Adipocyte (in vitro differentiated cells): ENCODE measurements around the gene CCDC88C.
A peak's percentile ranks its signal among the peaks of the same experiment; 100 is the strongest.

Experiments
- DNase-seq: peaks from one replicate; pipeline ENCODE4 v3.0.0-alpha.2; 2015; ENCODE audit warnings: low read depth
- H3K27me3 ChIP-seq: replicated peaks from 2 replicates; pipeline ENCODE4 v1.7.0; 2013; ENCODE audit warnings: mild to moderate bottlenecking, low read length, moderate library complexity; ENCODE audit not compliant: control insufficient read depth, insufficient read depth
- H3K36me3 ChIP-seq: 2 replicates; pipeline ENCODE4 v1.7.0; 2013; ENCODE audit warnings: low read length, mild to moderate bottlenecking, moderate library complexity; ENCODE audit not compliant: control insufficient read depth, insufficient read depth, severe bottlenecking
- H3K4me1 ChIP-seq: 2 replicates; pipeline ENCODE4 v1.7.0; 2013; ENCODE audit warnings: mild to moderate bottlenecking, low read length, moderate library complexity; ENCODE audit not compliant: control insufficient read depth, insufficient read depth
- H3K4me3 ChIP-seq: 2 replicates; pipeline ENCODE4 v1.7.0; 2013; ENCODE audit warnings: mild to moderate bottlenecking, low read length, moderate library complexity
- H3K9ac ChIP-seq: 2 replicates; pipeline ENCODE4 v1.7.0; 2013; ENCODE audit warnings: mild to moderate bottlenecking, low read length, moderate library complexity
- H3K9me3 ChIP-seq: 2 replicates; pipeline ENCODE4 v1.7.0; 2013; ENCODE audit warnings: mild to moderate bottlenecking, low read length, moderate library complexity; ENCODE audit not compliant: control insufficient read depth

Gene CCDC88C

DNA sequence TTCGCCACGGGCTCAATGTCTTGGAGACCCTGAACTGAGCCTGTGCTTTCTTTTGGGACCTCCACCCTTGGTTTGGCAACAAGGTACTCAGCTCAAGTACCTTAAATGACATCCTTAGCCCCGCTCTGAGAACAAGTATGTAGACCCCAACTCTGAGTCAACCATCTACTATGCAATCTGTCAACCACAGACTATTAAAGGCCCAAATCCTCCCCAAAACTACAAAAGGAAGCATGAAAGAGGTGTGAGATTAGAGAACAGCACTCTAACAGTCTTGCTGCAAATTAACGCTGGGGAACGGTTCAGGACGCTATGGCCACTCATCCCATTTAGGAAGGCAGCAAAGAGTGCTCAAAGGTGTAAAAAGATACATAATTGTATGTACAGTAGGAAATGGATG lies 52.1 kb downstream of the CCDC88C start:
- no peaks in the 10 kb centered on the region for H3K9me3 ChIP-seq
- peaks cover 48% of the 10 kb centered on the region for H3K27me3 ChIP-seq
- no peaks in the 10 kb centered on the region for H3K36me3 ChIP-seq
- no peak overlapping the region for H3K4me3 ChIP-seq
- H3K4me1 ChIP-seq, result peaks cover 8% of the 10 kb centered on the region
- H3K9ac ChIP-seq, result no peak overlapping the region
- DNase-seq, result no peak

DNA sequence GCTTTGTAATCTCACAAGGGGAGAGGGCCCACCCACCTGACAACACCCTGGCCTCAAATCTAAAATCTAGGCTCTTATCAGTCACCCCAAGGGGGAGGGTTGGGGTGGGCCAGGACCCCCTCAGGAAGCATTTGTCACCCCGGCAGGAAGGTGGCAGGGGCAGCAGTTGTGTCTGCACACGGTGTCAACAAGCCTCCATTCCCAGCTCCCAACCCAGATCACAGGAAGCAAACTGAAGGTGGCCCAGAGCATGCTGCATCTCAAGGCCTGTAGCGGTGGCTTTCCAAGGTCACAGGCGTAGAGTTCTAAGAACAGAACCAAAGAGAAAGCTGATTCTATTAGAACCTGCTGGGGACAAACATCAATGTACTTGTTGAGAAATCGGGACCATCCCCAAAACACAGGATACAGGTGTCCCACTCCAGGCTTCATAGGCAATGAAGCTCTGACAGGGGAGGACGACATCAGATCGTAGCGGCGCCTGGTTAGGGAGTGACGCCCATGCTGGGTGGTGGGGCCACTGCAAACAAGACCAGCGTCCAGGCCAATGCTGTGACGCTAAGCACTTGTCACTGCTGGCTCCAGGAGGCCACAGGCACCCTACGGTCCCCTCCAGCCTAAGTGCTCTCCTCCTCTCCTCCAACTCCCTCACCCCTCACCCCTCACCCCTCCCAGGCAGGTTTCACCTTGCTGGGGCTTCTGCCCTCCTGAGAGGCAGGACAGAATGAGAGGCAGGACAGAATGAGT lies 52.9 kb downstream of the CCDC88C start:
- Histone ChIP-seq H3K4me1 (peaks cover 9% of the 10 kb centered on the region), H3K4me3 (no peak overlapping the region), H3K9ac (no peak overlapping the region), H3K27me3 (peaks cover 44% of the 10 kb centered on the region), H3K9me3 (no peaks in the 10 kb centered on the region), H3K36me3 (no peaks in the 10 kb centered on the region)
- DNase-seq, result no peak

DNA sequence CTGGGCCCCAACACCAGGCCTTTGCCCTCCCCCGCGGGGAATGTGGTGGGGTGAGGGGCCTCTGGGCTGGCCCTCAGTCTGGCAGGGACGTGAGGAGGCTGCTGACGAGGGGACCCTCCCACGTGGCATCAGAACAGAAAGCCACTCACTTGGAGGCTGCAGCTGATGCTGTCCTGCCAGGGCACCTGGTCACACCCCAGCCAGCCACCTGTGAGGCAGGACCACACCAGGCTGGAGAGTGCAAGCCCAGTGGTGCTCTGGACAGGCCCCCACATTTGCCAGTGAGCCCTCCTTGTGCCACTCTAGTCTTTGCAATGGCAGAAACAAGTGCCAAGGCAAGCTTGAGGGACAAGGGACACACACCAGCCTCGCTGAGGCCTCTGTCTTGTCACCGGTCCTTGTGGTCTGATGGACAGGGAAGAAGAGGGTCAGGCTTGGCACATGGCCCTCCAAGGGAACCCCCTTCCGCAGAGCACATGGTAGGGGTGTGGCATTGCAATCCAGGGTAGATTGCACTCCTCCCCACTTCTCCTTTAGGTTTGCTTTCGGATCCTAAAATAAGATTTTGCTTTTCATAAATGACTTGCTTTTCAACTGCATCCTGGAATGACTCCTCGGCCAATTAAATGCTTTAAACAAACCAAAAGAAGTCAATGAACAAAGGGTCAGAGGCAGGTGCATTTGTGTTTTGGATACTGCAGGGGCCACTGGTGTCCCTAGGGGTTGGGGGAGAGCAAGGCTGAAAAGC lies 53.7 kb downstream of the CCDC88C start:
- DNase-seq, result no peak
- Histone ChIP-seq H3K36me3 (no peaks in the 10 kb centered on the region), H3K4me1 (peaks cover 9% of the 10 kb centered on the region), H3K27me3 (peaks cover 45% of the 10 kb centered on the region), H3K9me3 (no peaks in the 10 kb centered on the region), H3K4me3 (no peak overlapping the region), H3K9ac (no peak overlapping the region)

DNA sequence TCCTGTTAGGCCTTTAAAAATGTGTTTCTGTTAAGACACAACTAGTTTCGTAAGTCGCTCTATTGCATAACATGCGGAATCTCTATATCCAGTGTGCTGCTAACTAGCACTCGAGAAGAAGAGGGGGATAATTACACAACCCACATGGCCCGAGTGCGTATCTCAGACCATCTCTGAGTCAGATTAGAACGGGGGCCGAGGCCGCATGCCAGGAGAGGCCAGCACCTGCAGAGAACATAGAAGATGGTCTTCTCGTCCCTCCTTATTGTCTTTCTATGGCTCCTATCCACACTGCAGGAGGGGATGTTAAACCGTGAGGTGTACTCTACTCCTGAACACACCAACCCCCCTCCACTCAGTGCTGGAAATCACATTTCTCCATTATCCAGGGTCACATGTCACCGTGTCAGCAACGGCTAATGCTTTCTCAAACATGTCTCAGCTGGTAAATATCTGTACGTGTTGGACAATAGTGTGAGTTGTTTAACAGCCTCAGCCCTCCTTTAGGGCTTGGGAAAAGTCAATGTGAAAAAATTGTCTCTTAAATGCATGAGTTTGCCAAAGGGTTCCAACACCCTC lies 56.3 kb downstream of the CCDC88C start:
- no peak overlapping the region for H3K9ac ChIP-seq
- H3K36me3 ChIP-seq, result no peaks in the 10 kb centered on the region
- peaks cover 9% of the 10 kb centered on the region for H3K4me1 ChIP-seq
- H3K4me3 ChIP-seq, result no peak overlapping the region
- peaks cover 43% of the 10 kb centered on the region for H3K27me3 ChIP-seq
- peak; percentile 32 for DNase-seq
- H3K9me3 ChIP-seq, result no peaks in the 10 kb centered on the region

DNA sequence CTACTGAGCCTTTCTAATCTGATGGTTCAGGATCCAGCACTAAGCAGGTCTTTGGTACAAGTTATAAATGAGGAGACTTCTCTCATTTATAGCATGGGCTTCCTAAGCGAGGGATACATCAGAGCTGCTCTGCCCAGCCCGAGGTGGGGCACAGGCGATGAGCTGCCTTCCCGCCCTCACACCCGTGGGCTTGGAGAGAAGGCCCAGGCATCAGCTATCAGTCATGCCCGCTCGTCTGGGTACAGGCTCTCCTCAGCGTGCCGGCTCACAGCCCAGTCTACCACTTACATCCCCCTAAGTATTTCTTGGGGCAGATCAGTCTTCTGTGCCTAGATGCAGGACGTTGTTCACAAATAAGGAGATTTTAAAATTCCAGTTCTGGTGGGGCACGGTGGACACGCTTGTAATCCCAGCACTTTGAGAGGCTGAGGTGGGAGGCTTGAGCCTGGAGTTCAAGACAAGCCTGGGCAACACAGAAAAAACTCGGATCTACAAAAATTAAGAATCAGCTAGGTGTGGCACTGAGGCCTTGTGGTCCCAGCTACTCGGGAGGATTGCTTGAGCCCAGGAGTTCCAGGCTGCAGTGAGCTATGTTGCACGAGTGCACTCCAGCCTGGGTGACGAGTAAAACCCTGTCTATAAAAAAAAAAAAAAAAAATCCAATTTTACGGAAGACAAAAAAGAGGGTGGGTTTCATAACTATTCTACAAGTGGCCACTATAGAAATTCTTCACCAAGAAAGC lies 57.0 kb downstream of the CCDC88C start:
- peaks cover 9% of the 10 kb centered on the region for H3K4me1 ChIP-seq
- peaks cover 48% of the 10 kb centered on the region for H3K27me3 ChIP-seq
- no peak overlapping the region for H3K4me3 ChIP-seq
- H3K36me3 ChIP-seq, result no peaks in the 10 kb centered on the region
- H3K9me3 ChIP-seq, result no peaks in the 10 kb centered on the region
- no peak for DNase-seq
- H3K9ac ChIP-seq, result no peak overlapping the region

DNA sequence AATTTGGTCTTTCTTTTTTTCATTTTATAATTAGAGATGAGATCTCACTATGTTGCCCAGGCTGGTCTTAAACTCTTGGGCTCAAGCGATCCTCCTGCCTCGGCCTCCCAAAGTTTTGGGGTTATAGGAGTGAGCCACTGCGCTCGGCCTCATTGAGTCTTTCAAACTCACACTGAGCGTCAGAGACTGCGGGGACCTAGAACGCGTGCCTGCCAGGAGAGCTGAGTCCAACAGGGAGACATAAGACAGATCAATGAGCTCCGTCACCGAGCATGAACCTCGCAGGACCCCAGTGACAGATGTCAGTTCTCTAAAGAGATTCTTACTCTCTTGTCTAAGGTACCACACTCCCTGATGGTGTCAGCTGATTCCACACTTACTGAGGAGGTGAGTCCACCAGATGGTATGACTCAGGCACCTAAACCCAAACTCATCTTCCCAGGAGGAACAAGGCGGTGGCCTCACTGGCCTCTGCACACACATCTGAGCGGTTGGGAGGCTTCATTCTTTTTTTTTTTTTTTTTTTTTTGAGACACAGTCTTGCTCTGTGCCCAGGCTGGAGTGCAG lies 58.9 kb downstream of the CCDC88C start:
- no peaks in the 10 kb centered on the region for H3K36me3 ChIP-seq
- peaks cover 48% of the 10 kb centered on the region for H3K27me3 ChIP-seq
- H3K4me1 ChIP-seq, result peaks cover 14% of the 10 kb centered on the region
- no peak overlapping the region for H3K4me3 ChIP-seq
- DNase-seq, result no peak
- no peak overlapping the region for H3K9ac ChIP-seq
- H3K9me3 ChIP-seq, result no peaks in the 10 kb centered on the region

DNA sequence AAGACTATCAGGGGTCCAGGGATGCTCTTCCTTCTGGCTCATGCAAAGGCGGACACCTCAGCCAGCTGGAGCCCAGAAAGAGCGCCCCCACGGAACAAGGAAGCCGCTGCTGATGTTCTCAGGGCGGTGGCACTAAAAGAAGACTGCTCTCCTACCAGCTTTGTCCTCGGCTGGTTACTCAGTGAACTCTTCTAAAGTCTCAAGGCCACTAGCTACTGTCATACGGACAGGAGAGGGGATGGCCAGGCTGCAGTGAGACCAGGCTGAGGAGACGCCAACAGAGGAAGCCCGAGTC lies 59.6 kb downstream of the CCDC88C start:
- H3K9me3 ChIP-seq, result no peaks in the 10 kb centered on the region
- H3K27me3 ChIP-seq, result peaks cover 48% of the 10 kb centered on the region
- no peak for DNase-seq
- H3K36me3 ChIP-seq, result no peaks in the 10 kb centered on the region
- no peak overlapping the region for H3K9ac ChIP-seq
- H3K4me3 ChIP-seq, result no peak overlapping the region
- peaks cover 15% of the 10 kb centered on the region for H3K4me1 ChIP-seq

DNA sequence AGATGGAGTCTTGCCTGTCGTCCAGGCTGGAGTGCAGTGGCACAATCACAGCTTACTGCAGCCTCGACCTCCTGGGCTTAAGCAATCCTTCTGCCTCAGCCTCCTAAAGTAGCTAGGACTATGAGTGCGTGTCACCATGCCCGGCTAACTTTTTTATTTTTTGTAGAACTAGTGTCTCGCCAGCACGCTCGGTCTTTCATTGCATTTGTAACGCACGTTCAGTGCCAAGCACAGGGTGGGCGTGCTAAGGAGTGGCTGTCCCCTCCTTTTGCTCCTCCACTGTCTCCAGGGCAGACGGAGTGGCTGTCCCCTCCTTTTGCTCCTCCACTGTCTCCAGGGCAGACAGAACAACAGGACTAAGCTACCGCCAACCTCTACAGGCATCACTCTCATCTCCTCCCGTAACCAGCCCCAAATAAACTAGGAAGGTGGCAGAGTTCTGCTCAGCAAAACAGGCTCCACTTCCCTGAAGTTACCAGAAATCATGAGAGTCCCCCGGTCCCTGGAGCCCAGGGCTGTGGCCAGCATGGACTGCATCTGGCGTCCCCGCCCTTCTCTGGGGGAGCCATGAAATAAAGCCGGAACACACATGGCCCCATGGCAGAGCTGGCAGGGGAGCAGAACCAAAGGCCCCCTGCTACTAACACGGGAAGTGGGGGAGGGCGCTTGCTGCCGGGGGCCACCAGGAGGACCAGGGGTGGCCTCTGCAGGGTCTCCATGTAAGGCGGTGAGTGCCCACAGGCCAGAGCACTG lies 60.2 kb downstream of the CCDC88C start:
- H3K27me3 ChIP-seq, result peaks cover 52% of the 10 kb centered on the region
- DNase-seq, result no peak
- no peak overlapping the region for H3K4me3 ChIP-seq
- no peaks in the 10 kb centered on the region for H3K36me3 ChIP-seq
- H3K4me1 ChIP-seq, result peaks cover 15% of the 10 kb centered on the region
- no peaks in the 10 kb centered on the region for H3K9me3 ChIP-seq
- H3K9ac ChIP-seq, result no peak overlapping the region

DNA sequence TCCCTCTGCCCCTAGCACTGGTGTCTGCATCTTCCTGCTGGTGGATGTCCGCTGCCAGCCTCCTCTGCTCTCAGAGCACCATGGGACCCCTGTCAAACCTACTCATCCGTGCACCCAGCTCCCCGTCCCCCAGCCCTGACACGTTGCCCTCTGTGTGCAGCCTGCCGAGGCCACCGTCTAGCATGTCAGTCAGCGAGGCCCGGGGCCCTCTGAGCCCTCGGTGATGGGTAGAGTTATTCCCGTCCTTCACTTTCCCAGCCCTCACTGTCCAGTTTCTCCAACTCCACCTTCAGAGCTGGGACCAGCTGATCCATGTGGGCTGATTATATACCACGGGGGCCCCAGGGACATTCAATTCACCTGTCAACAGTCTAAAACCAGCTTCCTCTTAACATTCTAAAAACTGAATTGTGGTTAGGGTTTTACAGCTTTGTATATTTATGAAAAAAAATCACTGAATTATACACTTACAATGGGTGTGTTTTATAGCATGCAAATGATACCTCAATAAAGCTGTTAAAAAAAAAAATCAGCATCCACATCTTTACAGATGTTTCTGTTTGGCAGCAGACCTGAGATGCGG lies 61.3 kb downstream of the CCDC88C start:
- no peak for DNase-seq
- H3K9me3 ChIP-seq, result no peaks in the 10 kb centered on the region
- H3K4me1 ChIP-seq, result peaks cover 17% of the 10 kb centered on the region
- H3K9ac ChIP-seq, result no peak overlapping the region
- H3K27me3 ChIP-seq, result peaks cover 64% of the 10 kb centered on the region
- H3K36me3 ChIP-seq, result no peaks in the 10 kb centered on the region
- no peak overlapping the region for H3K4me3 ChIP-seq

DNA sequence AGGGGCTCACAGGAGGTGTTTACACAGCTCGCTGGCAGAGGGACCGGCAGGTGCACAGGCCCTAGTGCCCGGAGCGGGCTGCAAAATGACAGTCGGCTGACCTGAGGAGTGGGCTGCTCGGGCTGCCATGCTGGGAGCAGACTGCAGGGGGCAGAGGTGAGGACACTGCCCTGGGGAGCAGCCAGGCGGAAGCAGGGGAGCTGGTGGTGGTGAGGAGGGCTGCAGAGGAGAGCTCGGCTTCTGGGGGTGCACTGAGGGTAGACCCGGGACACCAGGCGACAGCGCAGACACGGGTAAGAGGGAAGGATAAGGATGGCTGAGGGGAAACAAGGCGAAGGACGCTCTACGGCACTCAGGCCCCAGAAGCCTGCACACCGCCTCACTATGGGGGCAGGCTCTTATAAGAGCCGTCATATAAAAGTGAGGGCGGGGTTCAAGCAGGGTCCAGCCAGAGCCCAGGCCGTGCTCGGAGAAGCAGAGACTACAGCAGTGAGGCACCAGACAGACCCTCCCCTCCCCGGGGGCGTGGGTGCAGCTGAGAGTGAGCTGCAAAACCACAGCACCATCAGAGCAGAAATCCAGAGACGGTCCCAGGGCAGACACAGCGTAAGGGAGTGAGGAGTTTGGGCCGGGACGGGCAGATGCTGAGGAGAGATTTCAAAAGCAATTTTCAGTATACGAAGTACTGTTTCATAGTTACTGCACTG lies 62.5 kb downstream of the CCDC88C start:
- Histone ChIP-seq H3K4me3 (no peak overlapping the region), H3K4me1 (peaks cover 11% of the 10 kb centered on the region), H3K9me3 (no peaks in the 10 kb centered on the region), H3K27me3 (peaks cover 74% of the 10 kb centered on the region), H3K36me3 (no peaks in the 10 kb centered on the region), H3K9ac (no peak overlapping the region)
- DNase-seq, result no peak
